Esophagus muscularis mucosa (tissue), 3 donors: ENCODE measurements around the gene TERF2IP.

ENCODE experiments used
- POLR2A ChIP-seq: fragments of 450-650 bp; IDR thresholded peaks from one replicate; pipeline ENCODE4 v1.6.1; 2017; ENCODE audit warnings: antibody characterized with exemption, moderate library complexity, mild to moderate bottlenecking, low read depth
- TF ChIP-seq, protein P1 (sequence below), 3 experiments: fragments of 200-600 bp in 2 of 3; fragments of 450-650 bp in 1 of 3; sonication (generic) in 2 of 3; IDR thresholded peaks; one replicate each; pipeline ENCODE4 v1.5.1; 2017 to 2019; ENCODE audit warnings: antibody characterized with exemption in 3 of 3, mild to moderate bottlenecking in 2 of 3, moderate library complexity in 1 of 3

DNA sequence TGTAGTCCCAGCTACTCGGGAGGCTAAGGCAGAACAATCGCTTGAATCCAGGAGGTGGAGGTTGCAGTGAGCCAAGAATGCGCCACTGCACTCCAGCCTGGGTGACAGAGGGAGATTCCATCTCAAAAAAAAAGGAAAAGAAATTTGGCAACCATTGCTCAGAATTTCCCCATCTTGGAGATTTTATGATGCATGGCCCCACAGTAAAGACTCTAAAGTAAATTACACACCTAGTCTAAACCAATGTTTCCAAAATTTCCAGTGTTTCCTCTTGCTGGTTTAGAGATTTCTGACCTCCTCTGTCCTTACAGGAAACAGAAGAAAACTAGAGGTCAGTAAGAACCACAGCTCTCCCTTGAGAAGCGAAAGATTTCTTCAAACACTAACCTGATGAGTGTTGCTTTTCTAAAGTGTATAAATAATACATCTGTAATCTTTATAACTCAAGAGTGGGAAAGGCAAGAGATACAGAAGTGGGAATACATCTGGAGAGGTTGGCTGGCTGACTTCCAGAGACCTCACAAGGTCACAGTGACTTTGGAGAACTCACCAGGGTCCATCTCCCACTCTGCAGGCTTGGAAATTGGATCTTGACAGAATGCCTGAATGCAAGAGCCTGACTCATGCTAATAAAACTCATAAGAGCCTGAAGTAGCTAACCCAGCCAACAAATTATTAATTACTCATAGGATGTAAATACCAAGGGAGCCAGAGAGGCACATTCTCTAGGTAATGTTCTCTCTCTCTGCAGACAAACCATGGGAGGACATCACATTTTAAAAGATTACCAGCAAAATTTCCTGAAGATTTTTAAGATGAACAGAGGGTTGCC lies 33.3 kb upstream of the TERF2IP start:
- TF ChIP-seq, protein P1, sequence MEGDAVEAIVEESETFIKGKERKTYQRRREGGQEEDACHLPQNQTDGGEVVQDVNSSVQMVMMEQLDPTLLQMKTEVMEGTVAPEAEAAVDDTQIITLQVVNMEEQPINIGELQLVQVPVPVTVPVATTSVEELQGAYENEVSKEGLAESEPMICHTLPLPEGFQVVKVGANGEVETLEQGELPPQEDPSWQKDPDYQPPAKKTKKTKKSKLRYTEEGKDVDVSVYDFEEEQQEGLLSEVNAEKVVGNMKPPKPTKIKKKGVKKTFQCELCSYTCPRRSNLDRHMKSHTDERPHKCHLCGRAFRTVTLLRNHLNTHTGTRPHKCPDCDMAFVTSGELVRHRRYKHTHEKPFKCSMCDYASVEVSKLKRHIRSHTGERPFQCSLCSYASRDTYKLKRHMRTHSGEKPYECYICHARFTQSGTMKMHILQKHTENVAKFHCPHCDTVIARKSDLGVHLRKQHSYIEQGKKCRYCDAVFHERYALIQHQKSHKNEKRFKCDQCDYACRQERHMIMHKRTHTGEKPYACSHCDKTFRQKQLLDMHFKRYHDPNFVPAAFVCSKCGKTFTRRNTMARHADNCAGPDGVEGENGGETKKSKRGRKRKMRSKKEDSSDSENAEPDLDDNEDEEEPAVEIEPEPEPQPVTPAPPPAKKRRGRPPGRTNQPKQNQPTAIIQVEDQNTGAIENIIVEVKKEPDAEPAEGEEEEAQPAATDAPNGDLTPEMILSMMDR (IDR thresholded peaks at IDR 0.05), result no peak
- no peak for TF ChIP-seq POLR2A
